Left lung (tissue), 10 donors: ENCODE measurements around the gene FCF1. TPM values are rescaled to one million over a fixed set of nuclear protein-coding genes. Genes with fewer than 3 reads are reported as not detected.

Experiments used
- ATAC-seq: fragments of 200-7000 bp; cut with Tn5 transposase; one replicate; pipeline ENCODE4 v1.9.1; 2020; ENCODE audit warnings: moderate library complexity
- DNase-seq, 4 donors: peaks; one replicate each; pipeline ENCODE4 v3.0.0-alpha.2; 2013 to 2020
- H3K27ac ChIP-seq, 2 donors: fragments of 200-600 bp; sonication (generic) in 1 of 2; one replicate each; pipeline versions ENCODE4 v1.5.0 to v1.8.0; 2020 to 2021
- H3K27me3 ChIP-seq, 2 donors: fragments of 200-600 bp; sonication (generic) in 1 of 2; one replicate each; pipeline versions ENCODE4 v1.5.0 to v1.8.0; 2020 to 2021
- H3K36me3 ChIP-seq, 2 donors: fragments of 200-600 bp; sonication (generic) in 1 of 2; one replicate each; pipeline versions ENCODE4 v1.5.0 to v1.8.0; 2020 to 2021
- H3K4me1 ChIP-seq, 2 donors: fragments of 200-600 bp; one replicate each; pipeline ENCODE4 v1.8.0; 2021
- H3K4me3 ChIP-seq, 2 donors: fragments of 200-600 bp; sonication (generic) in 1 of 2; one replicate each; pipeline versions ENCODE4 v1.5.0 to v1.8.0; 2020 to 2021; ENCODE audit warnings: mild to moderate bottlenecking in 1 of 2
- H3K9me3 ChIP-seq, 2 donors: fragments of 200-600 bp; sonication (generic) in 1 of 2; one replicate each; pipeline versions ENCODE4 v1.5.0 to v1.8.0; 2020 to 2021
- CTCF ChIP-seq, 2 donors: fragments of 200-600 bp; sonication (generic) in 1 of 2; IDR thresholded peaks; one replicate each; pipeline versions ENCODE4 v1.5.0 to v1.8.0; 2021; ENCODE audit warnings: antibody characterized with exemption in 2 of 2
- intact Hi-C, 2 donors: fragments of 100-400 bp; cut with DNase I; formaldehyde crosslinking; loops; one replicate each; pipeline versions ENCODE4 v1.11.2 to v1.14.2; 2022
- polyA plus RNA-seq, 6 donors: library from polyadenylated mRNA; unstranded; fragments of 120-200 nt; gene quantifications; one replicate each; pipeline ENCODE4 v1.2.1, GENCODE V29; 2013; ENCODE audit not compliant: insufficient read length in 6 of 6
- total RNA-seq, 2 donors: library from RNA; stranded (reverse); fragmentation: NEBNext Ultra II Directional; extraction: Animal tissue kit (Norgen Biotek cat#: 25700); gene quantifications; one replicate each; pipeline ENCODE4 v1.2.1, GENCODE V29; 2021
- donor health status: DM: no; HTN: yes; CAD: no.
- donor health status: DM: no; HTN: no; CAD: no.

The FCF1 gene
- total and polyA plus RNA-seq, 8 donors = 48.9 to 75.9 (median 68.4) TPM

- no peak for DNase-seq
- ATAC-seq = no peak
- intact Hi-C loops = no loop called here
Measured at GRCh38 chr14:74720526-74720925, 7.6 kb downstream of the FCF1 start.

GRCh38 chr14:74723134-74723533, 10.2 kb downstream of the FCF1 start:
- intact Hi-C loops = no loop called here
- Histone ChIP-seq H3K4me1 (no peaks in the 10 kb centered on the region), H3K27ac (no peak overlapping the region), H3K36me3 (peaks cover 0 to 66% of the 10 kb centered on the region in 2 donors), H3K9me3 (no peaks in the 10 kb centered on the region), H3K27me3 (no peaks in the 10 kb centered on the region), H3K4me3 (no peak overlapping the region)
- DNase-seq = no peak
- TF ChIP-seq CTCF (IDR thresholded peaks at IDR 0.05) = no peak
- no peak for ATAC-seq

More at GRCh38 chr14:74720526-74720925, 7.6 kb downstream of the FCF1 start:
- H3K36me3 ChIP-seq = peaks cover 0 to 83% of the 10 kb centered on the region in 2 donors
- H3K4me1 ChIP-seq = no peaks in the 10 kb centered on the region
- no peaks in the 10 kb centered on the region for H3K27me3 ChIP-seq
- H3K27ac ChIP-seq = no peak overlapping the region
- H3K9me3 ChIP-seq = no peaks in the 10 kb centered on the region
- no peak for TF ChIP-seq CTCF (IDR thresholded peaks at IDR 0.05)
- H3K4me3 ChIP-seq = no peak overlapping the region

- Histone ChIP-seq H3K27me3 (no peaks in the 10 kb centered on the region), H3K27ac (no peak overlapping the region), H3K4me1 (no peaks in the 10 kb centered on the region), H3K9me3 (no peaks in the 10 kb centered on the region), H3K36me3 (peaks cover 0 to 54% of the 10 kb centered on the region in 2 donors), H3K4me3 (no peak overlapping the region)
- intact Hi-C loops = no loop called here
- DNase-seq = no peak
- no peak for ATAC-seq
- TF ChIP-seq CTCF (IDR thresholded peaks at IDR 0.05) = no peak
Measured at GRCh38 chr14:74732387-74732786, 19.4 kb downstream of the FCF1 start.

- Histone ChIP-seq H3K4me3 (no peak overlapping the region), H3K27ac (no peak overlapping the region), H3K36me3 (peaks cover 0 to 63% of the 10 kb centered on the region in 2 donors), H3K27me3 (no peaks in the 10 kb centered on the region), H3K4me1 (no peaks in the 10 kb centered on the region), H3K9me3 (no peaks in the 10 kb centered on the region)
- ATAC-seq (no peak), DNase-seq (no peak)
- intact Hi-C loops = no loop called here
- no peak for TF ChIP-seq CTCF (IDR thresholded peaks at IDR 0.05)
Measured at GRCh38 chr14:74733221-74733620, 20.3 kb downstream of the FCF1 start.

- DNase-seq = no peak
- intact Hi-C loops = no loop called here
- no peak overlapping the region for H3K27ac ChIP-seq
Measured at GRCh38 chr14:74735125-74735524, 22.2 kb downstream of the FCF1 start.

More at GRCh38 chr14:74735125-74735524, 22.2 kb downstream of the FCF1 start:
- H3K9me3 ChIP-seq = no peaks in the 10 kb centered on the region
- H3K4me1 ChIP-seq = no peaks in the 10 kb centered on the region
- no peak for TF ChIP-seq CTCF (IDR thresholded peaks at IDR 0.05)
- H3K27me3 ChIP-seq = no peaks in the 10 kb centered on the region
- H3K4me3 ChIP-seq = no peak overlapping the region
- ATAC-seq = no peak
- H3K36me3 ChIP-seq = peaks cover 0 to 73% of the 10 kb centered on the region in 2 donors
